HG03108 (cell line): ENCODE measurements around the gene CYB5R3.

Experiments
- ATAC-seq: cut with Tn5 transposase; IDR thresholded peaks from one replicate; pipeline ENCODE4 v1.9.1; 2021; ENCODE audit warnings: moderate library complexity; ENCODE audit not compliant: unreplicated experiment

The CYB5R3 gene

DNA sequence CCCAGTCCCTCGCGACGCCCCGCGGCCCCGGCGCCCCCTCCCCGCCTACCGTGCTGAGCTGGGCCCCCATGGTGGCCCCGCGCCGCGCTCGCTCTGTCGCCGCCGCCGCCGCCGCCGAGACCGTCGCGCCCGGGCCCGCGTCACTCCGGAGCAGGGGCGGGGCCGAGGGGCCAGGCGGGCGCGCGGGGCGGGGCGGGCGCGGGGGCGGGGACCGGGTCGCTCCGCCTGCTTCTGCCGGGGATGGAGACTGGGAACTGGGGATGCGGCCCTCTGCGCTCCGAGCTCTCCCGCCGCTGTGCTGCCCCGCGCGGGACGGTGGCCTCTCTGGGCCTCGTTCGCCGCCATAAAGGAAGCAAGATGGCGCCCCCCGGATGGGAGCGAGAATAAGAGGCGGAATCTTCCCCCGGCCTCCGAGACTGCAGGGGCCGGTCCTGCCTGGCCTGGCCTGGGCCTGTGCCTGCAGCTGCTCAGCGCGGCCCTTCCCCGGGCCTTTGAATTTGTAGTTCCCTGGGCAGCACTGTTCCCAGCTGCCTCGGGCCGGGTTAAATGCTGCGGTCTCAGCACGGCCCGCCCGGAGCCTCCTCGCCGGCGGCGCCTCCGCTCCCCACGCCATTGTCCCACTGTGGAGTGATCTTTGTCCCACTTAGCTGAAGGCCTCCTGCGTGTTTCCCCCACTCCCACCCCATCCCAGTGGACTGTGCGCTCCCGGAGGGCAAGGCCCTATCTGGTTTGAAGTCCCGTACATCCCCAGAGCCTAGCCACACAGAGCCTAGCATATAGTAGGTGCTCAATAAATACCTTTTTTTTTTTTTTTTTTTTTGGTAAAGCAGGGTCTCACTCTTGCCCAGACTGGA, at the start of gene CYB5R3:
CYB5R3 (minus strand) TSS at position 147 of the 854 bp plus-strand sequence; CDS start at position 70, 77 bp downstream.
- ATAC-seq = peak; percentile 64

DNA sequence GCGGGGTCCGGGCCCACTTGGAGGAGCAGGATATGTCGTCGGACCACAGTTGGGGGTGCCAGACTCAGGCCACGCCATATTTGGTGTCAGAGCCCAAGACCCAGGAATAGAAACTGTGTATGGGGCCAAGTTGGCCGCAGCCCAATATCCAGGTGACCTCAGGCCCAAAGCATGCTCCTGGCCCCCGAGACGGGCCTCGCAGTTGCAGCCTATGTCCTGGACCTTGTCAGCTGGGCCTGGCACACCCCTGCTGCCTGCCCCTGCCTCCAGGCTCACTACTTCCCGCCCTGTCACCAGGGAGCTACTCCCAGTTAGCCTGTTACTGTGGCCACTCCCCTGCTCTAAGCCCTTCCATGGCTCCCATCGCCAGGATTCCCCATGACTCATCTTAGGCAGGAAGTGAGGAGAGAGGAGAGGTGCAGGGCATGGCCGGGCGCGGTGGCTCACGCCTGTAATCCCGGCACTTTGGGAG, 48.4 kb upstream of the CYB5R3 start:
- no peak for ATAC-seq

DNA sequence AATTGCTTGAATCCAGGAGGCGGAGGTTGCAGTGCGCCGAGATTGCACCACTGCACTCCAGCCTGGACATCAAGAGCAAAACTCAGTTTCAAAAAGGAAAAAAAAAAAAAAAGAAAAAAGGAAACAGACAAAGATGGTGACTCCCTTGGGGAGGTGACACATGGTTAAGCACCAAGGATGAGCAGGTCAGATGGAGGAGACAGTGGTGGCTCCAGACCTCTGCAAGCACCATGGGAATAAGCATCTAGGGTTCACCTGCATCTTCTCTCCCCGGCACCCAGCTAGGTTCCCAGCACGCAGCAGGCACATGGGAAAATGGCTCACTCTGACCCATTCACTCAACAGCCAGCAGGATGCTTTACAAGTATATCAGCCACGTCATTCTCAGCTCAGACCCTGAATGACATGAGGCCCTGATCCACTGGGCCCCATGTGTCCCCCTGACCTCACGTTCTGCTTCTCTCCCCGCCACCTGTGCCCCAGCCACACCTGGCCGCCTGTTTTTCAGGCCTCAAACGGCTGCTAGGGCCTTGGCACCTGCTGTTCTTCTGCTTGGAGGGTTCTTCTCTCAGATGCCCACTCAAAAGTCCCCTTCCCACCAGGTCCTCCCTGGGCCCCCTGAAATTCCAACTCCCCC, 47.3 kb upstream of the CYB5R3 start:
- ATAC-seq = no peak

DNA sequence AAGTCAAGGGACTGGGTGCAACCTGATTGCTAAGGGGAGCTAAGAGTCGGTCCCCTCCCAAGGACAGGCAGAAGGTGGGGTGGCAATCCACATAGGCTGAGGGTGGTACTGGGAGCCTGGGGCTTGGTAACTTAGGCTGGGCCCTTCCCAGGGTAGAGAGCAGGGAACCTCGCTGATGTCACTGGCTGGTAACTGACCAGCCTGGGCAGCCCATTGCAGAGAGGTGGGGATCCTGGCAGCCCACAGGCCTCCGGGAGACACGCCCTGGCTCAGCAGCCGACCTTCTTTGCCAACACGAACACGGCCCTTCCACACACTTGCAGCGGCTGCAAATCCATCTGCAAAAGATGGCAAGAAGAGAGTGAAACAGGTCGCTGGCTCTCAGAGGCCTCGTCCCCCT, 46.1 kb upstream of the CYB5R3 start:
- no peak for ATAC-seq

DNA sequence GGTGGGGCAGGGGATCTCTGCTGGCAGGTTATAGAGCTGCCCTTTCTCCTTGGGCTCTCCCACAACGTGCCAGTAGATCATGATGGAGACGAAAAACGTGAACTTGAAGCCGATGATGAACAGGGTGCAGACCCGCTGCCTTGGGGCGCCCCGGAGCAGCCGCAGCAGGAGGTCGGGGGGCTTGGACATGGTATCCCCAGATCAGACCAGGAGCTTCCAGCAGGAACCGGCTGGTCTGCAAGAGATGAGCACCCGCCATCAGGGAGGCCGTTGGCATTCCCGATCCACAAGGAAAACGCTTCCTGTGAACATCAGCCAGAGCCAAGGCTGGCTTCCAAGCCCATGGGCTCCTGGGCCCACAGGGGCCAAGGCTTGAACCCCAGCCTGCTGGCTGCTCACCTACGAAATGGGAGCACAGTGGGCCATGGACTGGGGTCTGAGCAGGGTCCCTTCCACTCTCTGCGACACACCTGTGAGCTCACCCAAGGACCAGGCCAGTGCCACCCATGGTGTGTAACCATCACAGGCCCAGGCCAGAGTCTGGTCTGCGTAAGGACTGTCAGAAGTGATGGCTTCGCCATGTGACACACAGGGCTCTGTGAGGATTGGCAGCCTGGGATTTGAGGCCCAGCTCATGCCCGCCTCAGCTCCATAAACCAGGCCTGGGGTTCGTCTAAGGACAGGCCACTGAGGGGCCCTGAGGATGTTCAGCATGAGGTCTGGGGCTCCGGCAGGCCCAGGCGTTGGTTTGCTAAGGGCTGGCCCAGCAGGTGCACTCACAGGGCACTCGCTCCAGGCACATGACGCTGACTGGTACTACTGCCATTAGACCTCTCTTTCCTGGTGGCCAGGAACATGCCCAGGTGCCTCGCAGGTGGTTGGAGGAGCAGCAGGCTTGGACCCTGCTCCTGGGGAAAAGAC, 44.8 kb upstream of the CYB5R3 start:
- ATAC-seq = no peak

DNA sequence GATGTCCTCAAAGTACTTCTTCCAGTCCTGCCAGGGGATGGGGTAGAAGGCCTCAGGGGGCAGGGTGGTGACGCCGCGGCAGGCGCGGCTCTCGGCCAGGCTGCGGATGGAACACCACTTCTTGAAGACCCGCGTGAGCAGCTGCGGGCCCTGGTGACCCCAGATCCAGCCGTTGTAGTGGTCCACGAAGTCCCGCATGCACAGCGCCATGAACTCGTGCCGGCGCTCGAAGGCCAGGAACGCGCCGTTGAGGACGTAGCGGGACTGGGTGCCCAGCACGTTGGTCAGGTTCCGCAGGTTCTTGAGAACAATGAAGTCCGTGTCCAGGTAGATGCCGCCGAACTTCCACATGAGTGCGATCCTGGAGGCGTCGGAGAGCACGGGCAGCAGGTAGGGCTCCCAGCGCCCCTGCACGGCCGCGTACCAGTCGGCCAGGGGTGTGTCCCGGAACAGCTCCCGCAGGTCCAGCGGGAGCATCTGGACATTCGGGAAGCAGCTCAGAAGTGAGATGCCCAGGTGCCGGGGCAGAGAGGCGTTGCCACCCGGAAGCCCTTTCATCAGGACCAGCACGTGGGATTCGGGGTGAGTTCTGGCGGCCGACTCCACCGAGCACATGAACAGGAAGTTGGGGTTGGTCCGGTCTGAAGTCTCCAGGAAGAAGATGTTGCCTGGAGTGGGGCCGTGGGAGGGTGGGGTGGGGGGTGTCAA, 44.0 kb upstream of the CYB5R3 start:
- no peak for ATAC-seq

DNA sequence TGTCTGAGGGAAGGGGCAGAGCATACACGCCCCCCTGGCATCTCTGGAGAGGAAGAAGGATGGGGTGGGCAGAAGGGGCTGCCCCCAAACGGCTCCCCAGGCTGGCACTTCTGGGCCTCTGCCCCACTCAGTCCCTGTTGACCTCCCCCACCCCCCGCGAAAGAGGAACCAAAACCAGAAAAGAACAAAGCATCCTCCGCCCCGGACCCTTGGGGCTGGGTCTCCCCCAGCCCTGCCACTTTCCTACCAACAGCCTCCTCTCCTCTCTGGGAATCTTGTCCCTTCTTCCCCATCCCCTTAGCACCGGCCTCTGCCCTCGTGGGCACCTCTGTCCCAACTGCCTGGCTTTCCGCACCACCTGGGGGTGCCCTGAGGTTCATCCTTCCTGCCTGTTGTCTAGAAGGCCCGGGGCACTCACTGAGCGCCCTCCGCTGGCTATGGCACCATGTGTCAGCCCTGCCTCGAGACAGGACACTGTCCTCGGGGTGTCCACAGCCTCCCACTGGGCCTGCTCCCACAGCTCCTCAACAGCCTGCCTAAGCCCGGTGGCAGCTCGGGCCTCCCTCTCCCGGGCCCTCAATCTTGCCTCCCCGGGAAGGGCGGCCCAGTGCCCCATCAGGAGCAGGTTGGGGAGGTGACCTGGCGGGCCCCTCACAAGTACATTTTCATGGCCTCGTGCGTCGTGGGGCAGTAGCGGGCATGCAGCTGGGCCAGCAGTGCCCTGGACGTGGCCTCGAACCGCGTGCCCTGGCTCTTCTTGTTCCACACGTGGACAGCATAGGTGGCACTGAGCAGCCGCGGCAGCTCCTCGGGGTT, 43.3 kb upstream of the CYB5R3 start:
- ATAC-seq = no peak

DNA sequence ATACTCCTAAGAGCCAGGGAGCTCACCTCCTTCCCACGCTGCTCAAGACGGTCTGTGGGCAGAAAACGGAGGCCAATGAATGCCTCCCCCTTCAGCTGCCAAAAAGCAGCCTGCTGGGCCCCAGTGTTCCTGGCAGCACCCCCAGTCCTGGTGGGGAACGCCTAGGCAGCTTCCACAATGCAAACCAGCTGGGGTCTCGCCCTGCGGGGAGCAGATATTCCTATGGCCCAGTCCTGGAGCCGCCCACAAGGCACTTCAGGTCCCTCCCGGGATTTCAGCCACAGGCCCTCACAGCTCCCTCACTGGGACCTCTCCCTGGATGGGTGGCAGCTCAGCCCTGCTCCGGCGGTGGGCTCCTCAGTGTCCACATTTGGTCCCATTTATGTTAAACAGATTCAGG, 42.2 kb upstream of the CYB5R3 start:
- no peak for ATAC-seq

DNA sequence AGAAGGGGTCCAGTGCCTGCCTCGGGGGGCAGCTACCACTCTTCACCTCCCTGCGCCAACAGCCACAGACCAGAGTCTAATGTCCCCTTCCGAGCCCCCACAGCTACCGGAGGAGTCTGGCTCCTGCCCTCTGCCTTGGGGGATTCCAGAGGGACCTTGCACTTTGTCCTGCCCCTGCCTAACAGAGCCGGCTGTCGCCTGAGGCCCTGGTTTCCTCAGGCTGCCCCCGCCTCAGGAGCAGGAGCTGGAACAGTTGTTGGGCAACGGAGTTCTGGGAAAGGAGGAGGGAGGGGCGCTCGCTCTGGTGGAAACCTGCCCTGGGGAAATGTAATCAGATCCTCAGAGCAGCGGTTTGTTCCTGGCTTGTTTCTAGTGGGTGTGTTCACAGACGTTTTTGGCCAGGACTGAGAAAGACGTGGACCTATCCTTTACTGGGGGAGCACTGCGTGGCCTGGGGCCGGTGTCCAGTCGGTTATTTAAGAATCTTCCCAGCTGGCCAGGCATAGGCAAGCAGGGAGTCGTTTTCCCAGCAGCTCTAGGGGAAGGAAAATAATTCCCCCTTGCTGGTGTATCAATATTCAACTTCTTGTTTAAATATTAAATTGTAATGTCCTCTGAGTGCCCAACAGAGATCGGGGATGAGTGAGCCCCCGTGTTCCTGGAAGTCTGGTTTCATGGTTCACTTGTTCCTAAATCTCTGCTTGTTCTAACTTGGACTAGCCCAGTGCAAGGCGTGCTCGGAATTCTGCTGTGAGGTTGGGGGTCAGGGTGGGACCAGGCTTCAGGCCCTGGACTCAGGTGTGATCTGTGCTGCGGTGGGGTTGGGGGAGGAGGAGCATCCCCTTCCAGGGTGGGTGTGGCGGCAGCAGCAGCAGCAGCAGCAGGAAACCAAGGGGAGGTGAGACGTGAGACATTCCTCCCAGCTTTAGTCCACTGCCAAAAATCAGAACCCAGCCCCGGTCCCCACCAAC, 39.3 kb upstream of the CYB5R3 start:
- ATAC-seq = no peak

DNA sequence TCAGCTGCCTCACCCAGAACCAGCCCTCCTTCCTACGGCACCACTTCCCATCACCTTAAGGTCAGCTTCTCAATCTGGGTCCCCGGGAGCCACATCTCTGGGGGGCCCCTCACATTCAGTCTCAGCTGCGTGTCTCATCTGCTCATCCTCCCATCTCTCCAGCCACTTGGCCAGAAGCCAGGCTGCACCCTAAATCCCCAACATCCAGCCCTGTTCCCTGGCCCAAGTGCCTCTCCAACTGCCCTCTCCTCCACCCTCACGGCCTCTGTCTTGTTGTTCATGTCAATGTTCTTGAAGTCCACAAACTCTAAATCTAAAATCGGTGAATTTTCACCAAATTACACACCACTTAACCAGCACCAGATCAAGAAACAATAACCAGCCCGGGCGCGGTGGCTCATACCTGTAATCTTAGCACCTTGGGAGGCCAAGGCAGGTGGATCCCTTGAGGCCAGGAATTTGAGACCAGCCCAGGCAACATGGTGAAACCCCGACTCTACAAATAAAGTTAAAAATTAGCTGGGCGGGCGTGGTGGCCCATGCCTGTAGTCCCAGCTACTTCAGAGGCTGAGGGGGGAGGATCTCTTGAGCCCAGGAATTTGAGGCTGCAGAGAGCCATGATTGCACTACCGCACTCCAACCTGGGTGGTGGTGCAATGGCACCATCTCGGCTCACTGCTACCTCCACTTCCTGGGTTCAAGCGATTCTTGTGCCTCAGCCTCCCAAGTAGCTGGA, 37.7 kb upstream of the CYB5R3 start:
- ATAC-seq = no peak

DNA sequence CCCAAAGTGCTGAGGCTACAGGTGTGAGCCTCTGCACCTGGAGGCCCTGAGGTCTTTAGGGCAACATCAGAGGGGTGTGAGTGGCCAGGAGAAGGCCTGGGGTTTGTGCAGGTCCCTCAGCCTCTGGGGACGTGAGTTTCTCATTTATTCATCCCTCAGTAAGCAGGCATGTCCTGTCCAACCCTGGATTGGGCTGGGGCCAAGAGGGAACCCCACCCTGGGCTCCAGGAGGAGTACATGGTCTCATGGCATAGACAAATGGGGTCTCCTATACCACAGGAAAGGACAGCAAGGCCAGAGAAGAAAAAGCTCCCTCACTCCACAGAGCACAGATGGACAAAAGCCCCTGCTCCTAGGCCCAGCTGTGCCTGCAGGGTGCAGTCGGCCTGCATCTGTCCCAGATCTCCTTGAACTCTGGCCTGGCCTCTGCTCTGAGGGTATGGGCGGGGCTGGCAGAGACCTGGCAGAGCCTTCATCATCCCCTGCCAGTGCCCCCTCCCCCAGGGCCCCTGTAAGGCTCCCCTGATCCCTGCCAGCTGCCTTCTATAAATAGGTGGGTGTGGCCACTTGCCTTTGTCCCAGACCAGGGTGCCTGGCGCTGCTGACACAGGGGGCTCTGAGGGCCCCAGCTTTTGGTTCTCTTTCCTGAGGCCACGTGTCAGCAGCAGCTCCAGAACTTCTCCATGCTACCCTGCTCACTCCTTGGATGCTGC, 36.9 kb upstream of the CYB5R3 start:
- no peak for ATAC-seq

DNA sequence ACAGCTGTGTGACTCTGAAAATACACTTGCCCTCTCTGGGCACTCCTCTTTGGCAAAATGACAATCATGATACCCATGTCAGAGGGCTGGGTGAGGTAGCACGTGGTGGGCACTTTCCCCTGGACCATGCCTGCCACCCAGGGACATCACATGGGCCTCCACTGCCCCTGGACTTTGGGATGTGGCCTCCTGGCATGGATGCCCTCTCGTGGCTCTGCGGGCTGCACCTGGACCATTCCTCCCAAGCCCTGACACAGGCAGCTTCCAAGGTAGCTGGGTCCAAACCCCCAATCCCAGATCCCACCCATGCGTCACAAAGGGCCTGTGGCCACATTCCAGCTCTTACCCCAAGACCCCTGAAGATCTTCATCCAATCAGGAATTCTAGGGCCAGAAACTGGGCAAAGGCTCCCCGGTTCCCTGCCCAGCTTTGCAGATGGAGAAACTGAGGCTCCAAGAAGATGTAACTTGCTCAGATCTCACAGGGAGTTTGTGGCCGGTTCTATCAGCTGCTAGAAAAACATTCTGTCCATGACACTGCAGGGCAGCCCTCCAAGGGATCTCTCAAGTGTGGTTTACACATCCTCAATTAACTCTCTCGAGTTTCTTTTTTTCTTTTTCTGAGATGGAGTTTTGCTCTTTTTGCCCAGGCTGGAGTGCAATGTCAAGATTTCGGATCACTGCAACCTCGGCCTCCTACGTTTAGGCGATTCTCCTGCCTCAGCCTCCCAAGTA, 35.4 kb upstream of the CYB5R3 start:
- no peak for ATAC-seq

DNA sequence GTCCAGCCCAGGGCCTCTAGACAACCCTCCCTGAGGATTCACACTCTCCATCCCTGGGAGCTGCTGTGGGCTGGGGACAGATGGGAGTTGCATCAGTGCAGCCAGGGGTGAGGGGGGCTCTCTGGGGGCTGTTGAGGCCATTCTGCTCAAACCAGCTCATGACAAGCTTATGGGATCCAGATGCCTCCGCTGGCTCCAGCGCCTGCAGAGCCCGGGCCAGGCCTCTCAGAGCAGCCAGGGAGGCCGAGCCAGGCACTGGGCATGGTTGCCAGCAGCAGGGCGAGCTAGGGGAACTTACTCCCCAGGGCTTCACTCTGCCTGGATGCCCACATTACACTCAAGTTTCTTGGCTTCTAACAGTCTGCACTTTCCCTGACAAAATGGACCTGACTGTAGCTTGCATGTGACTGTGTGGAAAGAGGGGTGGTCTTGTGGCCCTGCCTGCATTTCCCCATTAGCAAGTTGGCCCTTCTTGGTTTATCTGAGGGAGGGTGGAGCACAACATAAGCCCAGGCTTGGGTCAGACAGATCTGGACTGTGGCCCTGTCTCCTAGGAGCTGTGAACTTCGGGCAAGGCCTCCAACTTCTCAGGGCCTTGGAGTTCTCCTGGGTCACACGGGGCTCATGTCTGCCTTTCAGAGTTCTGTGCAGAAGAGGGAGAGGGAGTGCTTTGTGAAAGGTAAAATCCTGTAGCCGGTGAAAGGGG, 34.5 kb upstream of the CYB5R3 start:
- no peak for ATAC-seq

DNA sequence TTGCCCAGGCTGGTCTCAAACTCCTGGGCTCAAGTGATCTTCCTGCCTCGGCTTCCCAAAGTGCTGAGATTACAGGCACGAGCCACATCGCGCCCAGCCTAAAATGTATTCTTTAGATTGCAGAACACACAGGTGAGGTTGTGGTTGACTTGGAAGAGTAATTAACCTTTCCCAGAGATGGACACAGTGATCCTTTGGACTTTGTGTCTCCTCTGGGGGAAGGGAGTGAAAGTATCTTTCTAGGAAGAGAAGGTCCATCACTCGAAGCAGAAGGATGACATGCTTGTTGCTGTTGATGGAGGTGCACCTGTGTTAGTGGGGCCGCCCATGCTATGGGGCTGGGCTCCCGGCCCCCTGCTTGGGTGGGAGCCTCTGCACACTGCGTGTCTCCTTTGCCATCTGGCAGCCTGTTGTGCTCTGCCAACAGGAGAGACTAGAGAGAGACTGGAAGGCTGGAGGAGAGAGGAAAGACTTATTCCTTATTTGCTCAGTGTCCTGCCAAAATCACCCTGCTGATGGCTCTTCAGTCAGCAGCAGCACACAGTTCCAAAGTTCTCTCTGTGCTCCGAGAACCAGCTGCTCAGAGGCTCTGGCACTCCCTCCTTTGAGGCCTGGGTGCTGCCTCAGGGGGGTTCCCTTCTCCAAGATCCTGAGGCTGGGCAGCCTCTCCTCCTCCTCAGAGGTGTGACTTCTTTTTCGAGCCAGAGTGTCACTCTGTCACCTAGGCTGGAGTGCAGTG, 33.1 kb upstream of the CYB5R3 start:
- ATAC-seq = no peak

DNA sequence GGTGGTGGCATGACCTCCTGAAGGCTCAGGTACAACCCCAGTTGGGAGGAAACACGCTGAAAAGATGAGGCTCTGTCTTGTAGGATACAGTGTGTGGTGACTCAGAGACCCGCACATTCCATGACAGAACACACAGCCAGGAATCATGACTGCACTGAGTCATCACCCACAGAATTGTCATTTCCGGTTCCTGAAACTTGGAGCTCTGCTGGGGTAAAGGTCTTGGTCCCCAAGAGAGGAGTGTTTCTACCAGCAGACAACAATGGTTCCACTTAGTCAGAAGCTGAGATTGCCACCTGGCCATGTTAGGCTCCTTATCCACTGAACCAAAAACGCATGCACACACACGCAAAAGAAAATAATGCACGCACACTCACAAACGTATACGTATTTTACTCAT, 31.5 kb upstream of the CYB5R3 start:
- ATAC-seq = no peak
